Measurements from ENCODE around the gene SOX6. TPM values are rescaled to one million over a fixed set of nuclear protein-coding genes. Genes with fewer than 3 reads are reported as not detected.

SOX6 gene
- polyA plus RNA-seq, 1 of the 3 experiments (the other 2 are of a cell fraction), result 0.03 TPM

GRCh38 chr11:16013649-16014275 is 342.6 kb downstream of the SOX6 start:
- Histone ChIP-seq H3K4me3 (ENCODE audit: low read depth in 2 of 2, low read length in 1 of 2) (no peak overlapping the region), H3F3A (replicated peaks; ENCODE audit: insufficient read depth) (no peaks in the 10 kb centered on the region), H3K27ac (ENCODE audit: low read depth in 2 of 2, low read length in 1 of 2) (no peak overlapping the region), H4K20me1 (ENCODE audit: insufficient read depth) (no peaks in the 10 kb centered on the region), H3K27me3 (ENCODE audit: insufficient read depth) (no peaks in the 10 kb centered on the region), H2AFZ (ENCODE audit: low read depth) (no peak overlapping the region), H3K36me3 (replicated peaks in 1 of 2; ENCODE audit: control insufficient read depth in 1 of 2, insufficient read depth in 2 of 2, low read length in 1 of 2) (no peaks in the 10 kb centered on the region), H3K79me2 (ENCODE audit: insufficient read depth) (no peaks in the 10 kb centered on the region), H3K4me1 (ENCODE audit: control insufficient read depth in 1 of 2, insufficient read depth in 2 of 2, low read depth in 1 of 2, low read length in 1 of 2) (peaks cover 0 to 3% of the 10 kb centered on the region in 2 experiments; a peak in 3 of 4 replicates), H3K9me3 (no peaks in the 10 kb centered on the region), H3K9me2 (no peaks in the 10 kb centered on the region), H3K4me2 (no peak overlapping the region), H3K9ac (no peak overlapping the region)
- ChIA-PET POLR2A (no interaction called here), CTCF (no interaction called here)
- 32% methylated on average over 3 of the region's 3 CpGs for WGBS (ENCODE audit: low lambda C conversion rate)
- DNase-seq, result no peak
- TF ChIP-seq, protein P1, sequence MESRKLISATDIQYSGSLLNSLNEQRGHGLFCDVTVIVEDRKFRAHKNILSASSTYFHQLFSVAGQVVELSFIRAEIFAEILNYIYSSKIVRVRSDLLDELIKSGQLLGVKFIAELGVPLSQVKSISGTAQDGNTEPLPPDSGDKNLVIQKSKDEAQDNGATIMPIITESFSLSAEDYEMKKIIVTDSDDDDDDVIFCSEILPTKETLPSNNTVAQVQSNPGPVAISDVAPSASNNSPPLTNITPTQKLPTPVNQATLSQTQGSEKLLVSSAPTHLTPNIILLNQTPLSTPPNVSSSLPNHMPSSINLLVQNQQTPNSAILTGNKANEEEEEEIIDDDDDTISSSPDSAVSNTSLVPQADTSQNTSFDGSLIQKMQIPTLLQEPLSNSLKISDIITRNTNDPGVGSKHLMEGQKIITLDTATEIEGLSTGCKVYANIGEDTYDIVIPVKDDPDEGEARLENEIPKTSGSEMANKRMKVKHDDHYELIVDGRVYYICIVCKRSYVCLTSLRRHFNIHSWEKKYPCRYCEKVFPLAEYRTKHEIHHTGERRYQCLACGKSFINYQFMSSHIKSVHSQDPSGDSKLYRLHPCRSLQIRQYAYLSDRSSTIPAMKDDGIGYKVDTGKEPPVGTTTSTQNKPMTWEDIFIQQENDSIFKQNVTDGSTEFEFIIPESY (IDR thresholded peaks at IDR 0.05; ENCODE audit: borderline replicate concordance, low read depth), result no peak
- TF ChIP-seq SIN3A (IDR thresholded peaks at IDR 0.05; ENCODE audit: borderline replicate concordance, low read depth, low read length) (no peak), RAD21 (IDR thresholded peaks at IDR 0.05; ENCODE audit: low read length) (no peak), RXRA (IDR thresholded peaks at IDR 0.05; ENCODE audit: borderline replicate concordance, low read depth) (no peak), TEAD4 (IDR thresholded peaks at IDR 0.05; ENCODE audit: borderline replicate concordance, insufficient read depth) (no peak), YY1 (IDR thresholded peaks at IDR 0.05; ENCODE audit: low read depth) (no peak), FOXM1 (IDR thresholded peaks at IDR 0.05; ENCODE audit: low read depth) (no peak), TAF1 (IDR thresholded peaks at IDR 0.05; ENCODE audit: borderline replicate concordance, low read depth, low read length) (no peak)
- TF ChIP-seq, protein P2, sequence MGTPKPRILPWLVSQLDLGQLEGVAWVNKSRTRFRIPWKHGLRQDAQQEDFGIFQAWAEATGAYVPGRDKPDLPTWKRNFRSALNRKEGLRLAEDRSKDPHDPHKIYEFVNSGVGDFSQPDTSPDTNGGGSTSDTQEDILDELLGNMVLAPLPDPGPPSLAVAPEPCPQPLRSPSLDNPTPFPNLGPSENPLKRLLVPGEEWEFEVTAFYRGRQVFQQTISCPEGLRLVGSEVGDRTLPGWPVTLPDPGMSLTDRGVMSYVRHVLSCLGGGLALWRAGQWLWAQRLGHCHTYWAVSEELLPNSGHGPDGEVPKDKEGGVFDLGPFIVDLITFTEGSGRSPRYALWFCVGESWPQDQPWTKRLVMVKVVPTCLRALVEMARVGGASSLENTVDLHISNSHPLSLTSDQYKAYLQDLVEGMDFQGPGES (IDR thresholded peaks at IDR 0.05; ENCODE audit: low read depth, low read length), result no peak

GRCh38 chr11:16013242-16013641 is 343.1 kb downstream of the SOX6 start:
- no peaks in the 10 kb centered on the region for H3K79me2 ChIP-seq (ENCODE audit: insufficient read depth)
- no peaks in the 10 kb centered on the region for H4K20me1 ChIP-seq (ENCODE audit: insufficient read depth)
- no peak overlapping the region for H3K4me2 ChIP-seq
- TF ChIP-seq, protein P2 (IDR thresholded peaks at IDR 0.05; ENCODE audit: low read depth, low read length), result no peak
- TF ChIP-seq FOXJ3 (CRISPR knock-in tag; IDR thresholded peaks at IDR 0.05) (no peak), TCF12 (IDR thresholded peaks at IDR 0.05) (no peak), RFX5 (IDR thresholded peaks at IDR 0.05; ENCODE audit: low read length) (no peak), POLR2AphosphoS5 (IDR thresholded peaks at IDR 0.05; ENCODE audit: low read depth, low read length) (no peak), SMC3 (IDR thresholded peaks at IDR 0.05; ENCODE audit: low read depth, low read length) (no peak), USF2 (IDR thresholded peaks at IDR 0.05; ENCODE audit: borderline replicate concordance, low read depth, low read length) (no peak), MEF2A (IDR thresholded peaks at IDR 0.05; ENCODE audit: borderline replicate concordance, low read depth) (no peak), JUND (IDR thresholded peaks at IDR 0.05) (no peak), TEAD4 (IDR thresholded peaks at IDR 0.05; ENCODE audit: borderline replicate concordance, insufficient read depth) (no peak), MXI1 (IDR thresholded peaks at IDR 0.05; ENCODE audit: low read depth, low read length) (no peak), ELF1 (IDR thresholded peaks at IDR 0.05) (no peak), NFIC (IDR thresholded peaks at IDR 0.05; ENCODE audit: borderline replicate concordance) (no peak)
- TF ChIP-seq, protein P3, sequence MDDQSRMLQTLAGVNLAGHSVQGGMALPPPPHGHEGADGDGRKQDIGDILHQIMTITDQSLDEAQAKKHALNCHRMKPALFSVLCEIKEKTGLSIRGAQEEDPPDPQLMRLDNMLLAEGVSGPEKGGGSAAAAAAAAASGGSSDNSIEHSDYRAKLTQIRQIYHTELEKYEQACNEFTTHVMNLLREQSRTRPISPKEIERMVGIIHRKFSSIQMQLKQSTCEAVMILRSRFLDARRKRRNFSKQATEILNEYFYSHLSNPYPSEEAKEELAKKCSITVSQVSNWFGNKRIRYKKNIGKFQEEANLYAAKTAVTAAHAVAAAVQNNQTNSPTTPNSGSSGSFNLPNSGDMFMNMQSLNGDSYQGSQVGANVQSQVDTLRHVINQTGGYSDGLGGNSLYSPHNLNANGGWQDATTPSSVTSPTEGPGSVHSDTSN (IDR thresholded peaks at IDR 0.05), result no peak
- H3K27ac ChIP-seq (ENCODE audit: low read depth in 2 of 2, low read length in 1 of 2), result no peak overlapping the region
- no peaks in the 10 kb centered on the region for H3K36me3 ChIP-seq (replicated peaks in 1 of 2; ENCODE audit: control insufficient read depth in 1 of 2, insufficient read depth in 2 of 2, low read length in 1 of 2)
- WGBS (ENCODE audit: low lambda C conversion rate), result 55% methylated on average over 3 of the region's 3 CpGs
- H2AFZ ChIP-seq (ENCODE audit: low read depth), result no peak overlapping the region
- no peaks in the 10 kb centered on the region for H3K9me3 ChIP-seq
- peaks cover 0 to 3% of the 10 kb centered on the region in 2 experiments; a peak in 3 of 4 replicates for H3K4me1 ChIP-seq (ENCODE audit: control insufficient read depth in 1 of 2, insufficient read depth in 2 of 2, low read depth in 1 of 2, low read length in 1 of 2)
- no peak overlapping the region for H3K4me3 ChIP-seq (ENCODE audit: low read depth in 2 of 2, low read length in 1 of 2)
- H3K9ac ChIP-seq, result no peak overlapping the region
- no peaks in the 10 kb centered on the region for H3F3A ChIP-seq (replicated peaks; ENCODE audit: insufficient read depth)
- CTCF ChIA-PET, result no interaction called here
- no peaks in the 10 kb centered on the region for H3K9me2 ChIP-seq
- no peaks in the 10 kb centered on the region for H3K27me3 ChIP-seq (ENCODE audit: insufficient read depth)
- POLR2A ChIA-PET, result no interaction called here
- no peak for DNase-seq

Data from SK-N-SH (cell line).